GM12878 (cell line): ENCODE measurements around the gene WWOX. TPM values are rescaled to one million over a fixed set of nuclear protein-coding genes. Genes with fewer than 3 reads are reported as not detected.

ENCODE experiments used
- ATAC-seq: fragments of 200-7000 bp; cut with Tn5 transposase; 3 replicates; pipeline ENCODE4 v1.9.1; 2020; ENCODE audit warnings: mild to moderate bottlenecking, moderate library complexity
- BruUV-seq: library from RNA; stranded (reverse); fragments of 400-500 nt; replicated peaks from 2 replicates; lab custom pipeline; 2021; lab: Mats Ljungman, UMichigan
- CTCF ChIA-PET: fragments of 300-600 bp; sonication (Branson Sonifier 250); formaldehyde crosslinking; extraction: SDS; loops from one replicate; lab custom pipeline; 2021; ENCODE audit warnings: inconsistent platforms; lab: Yijun Ruan, JAX
- POLR2A ChIA-PET: fragments of 350-600 bp; formaldehyde crosslinking; extraction: SDS; loops from one replicate; lab custom pipeline; 2021; ENCODE audit warnings: inconsistent platforms; lab: Charles Lee
- RAD21 ChIA-PET: fragments of 300-600 bp; sonication (Branson Sonifier 250); formaldehyde crosslinking; loops from one replicate; lab custom pipeline; 2023; ENCODE audit warnings: antibody characterized with exemption; ENCODE audit not compliant: unreplicated experiment; lab: Charles Lee
- SMC1A ChIA-PET: fragments of 300-600 bp; sonication (Branson Sonifier 250); formaldehyde crosslinking; loops from one replicate; lab custom pipeline; 2023; ENCODE audit not compliant: unreplicated experiment, uncharacterized antibody; lab: Charles Lee
- DNase-seq: peaks from one replicate; pipeline ENCODE4 v3.0.0-alpha.2; 2011; ENCODE audit warnings: low read depth, low spot score
- FAIRE-seq: peaks from 3 replicates; lab custom pipeline; 2011; peaks lifted over from hg19 to GRCh38; lab: Jason Lieb, UNC
- H2AFZ ChIP-seq: 2 replicates; pipeline ENCODE4 v1.6.0; 2011; ENCODE audit warnings: low read depth, low read length, control low read depth; ENCODE audit not compliant: control insufficient read depth
- H3K27ac ChIP-seq: 2 replicates; pipeline ENCODE4 v1.5.1; 2011; ENCODE audit warnings: control low read depth; ENCODE audit not compliant: control insufficient read depth, insufficient read depth
- H3K27me3 ChIP-seq, 2 experiments: replicated peaks in 1 of 2; 2 replicates each; pipeline versions ENCODE4 v1.6.0 to v1.6.1; 2011; ENCODE audit warnings: low read length in 1 of 2; ENCODE audit not compliant: control insufficient read depth in 2 of 2, insufficient read depth in 2 of 2
- H3K36me3 ChIP-seq, 2 experiments: 2 replicates each; pipeline ENCODE4 v1.5.1; 2011; ENCODE audit warnings: low read length in 1 of 2; ENCODE audit not compliant: control insufficient read depth in 2 of 2, insufficient read depth in 2 of 2
- H3K4me1 ChIP-seq: 2 replicates; pipeline ENCODE4 v1.6.1; 2011; ENCODE audit warnings: mild to moderate bottlenecking, low read length, moderate library complexity, mixed read lengths; ENCODE audit not compliant: control insufficient read depth, insufficient read depth
- H3K4me2 ChIP-seq: 2 replicates; pipeline ENCODE4 v1.6.0; 2011; ENCODE audit warnings: control low read depth; ENCODE audit not compliant: control insufficient read depth, insufficient read depth
- H3K4me3 ChIP-seq: fragments of 200-600 bp; sonication (generic); 2 replicates; pipeline ENCODE4 v1.5.1; 2016
- H3K79me2 ChIP-seq: 2 replicates; pipeline ENCODE4 v1.6.0; 2011; ENCODE audit warnings: low read length; ENCODE audit not compliant: control insufficient read depth, insufficient read depth
- H3K9ac ChIP-seq: 2 replicates; pipeline ENCODE4 v1.8.0; 2011; ENCODE audit warnings: low read length, control low read depth, mixed read lengths; ENCODE audit not compliant: control insufficient read depth, insufficient read depth
- H3K9me3 ChIP-seq: replicated peaks from 3 replicates; pipeline ENCODE4 v1.5.1; 2011; ENCODE audit warnings: mild to moderate bottlenecking, low read length; ENCODE audit not compliant: control insufficient read depth, insufficient read depth
- H4K20me1 ChIP-seq: 2 replicates; pipeline ENCODE4 v1.6.0; 2011; ENCODE audit not compliant: control insufficient read depth, insufficient read depth
- BHLHE40 ChIP-seq, 2 experiments: fragments of 450-650 bp in 1 of 2; IDR thresholded peaks; 2 replicates each; pipeline ENCODE4 v1.6.1; 2011 to 2017; ENCODE audit warnings: low read depth in 2 of 2, borderline replicate concordance in 1 of 2, improper control_type of control experiment in 1 of 2, low read length in 1 of 2, mild to moderate bottlenecking in 1 of 2
- KLF5 ChIP-seq: fragments of 450-650 bp; IDR thresholded peaks from 2 replicates; pipeline ENCODE4 v1.6.1; 2014; ENCODE audit warnings: mild to moderate bottlenecking; ENCODE audit not compliant: partially characterized antibody
- STAT1 ChIP-seq: fragments of 450-650 bp; conservative IDR thresholded peaks from 2 replicates; pipeline ENCODE4 v1.6.1; 2014; ENCODE audit warnings: antibody characterized with exemption, mild to moderate bottlenecking
- WGBS: methylation state at CpG from one replicate; pipeline ENCODE4 v1.1.6; 2016; ENCODE audit warnings: low lambda C conversion rate; ENCODE audit not compliant: insufficient replicate concordance, insufficient coverage; ENCODE audit errors: missing lambda C conversion rate; 5-methylcytosine and 5-hydroxymethylcytosine counted together
- in situ Hi-C: fragments of 300-500 bp; cut with MboI; formaldehyde crosslinking; loops from 9 replicates; pipeline ENCODE4 v1.14.3; 2018; ENCODE audit warnings: mixed read lengths
- intact Hi-C: fragments of 100-400 bp; cut with micrococcal nuclease; formaldehyde crosslinking; loops from one replicate; pipeline ENCODE4 v1.14.2; 2022; ENCODE audit not compliant: unreplicated experiment
- polyA plus RNA-seq, 11 experiments: library from polyadenylated mRNA; depleted of rRNA in 4 of 11; unstranded in 6 of 11; stranded (reverse) in 5 of 11; fragments of >200 nt; fragmentation: Nextera tagmentation in 4 of 11; fragmentation: Illumina TruSeq in 1 of 11; extraction: Ambion mirVana in 4 of 11; extraction: Trizol in 1 of 11; gene quantifications; 1 replicate in 1 of 11; 2 replicates in 10 of 11; pipeline versions ENCODE4 v1.2.1 to v1.2.3, GENCODE V29; 2011 to 2016; ENCODE audit warnings: inconsistent platforms in 2 of 11, missing spikeins in 2 of 11, low read depth in 1 of 11
- total RNA-seq, 4 experiments: library from RNA; depleted of rRNA in 3 of 4; stranded (reverse); fragments of >200 nt in 3 of 4; fragmentation: Illumina TruSeq in 1 of 4; extraction: Trizol in 1 of 4; gene quantifications; 2 replicates each; pipeline versions ENCODE4 v1.2.1 to v1.2.3, GENCODE V29; 2013 to 2021
- TF ChIP-seq, protein P1 (sequence below): fragments of 450-650 bp; formaldehyde crosslinking; IDR thresholded peaks from 2 replicates; pipeline ENCODE4 v1.4.0; 2022; ENCODE audit warnings: mild to moderate bottlenecking, moderate library complexity
- TF ChIP-seq, protein P2 (sequence below): fragments of 450-650 bp; IDR thresholded peaks from 2 replicates; pipeline ENCODE4 v1.6.1; 2017; ENCODE audit warnings: mild to moderate bottlenecking
- TF ChIP-seq, protein P3 (sequence below): IDR thresholded peaks from 2 replicates; pipeline ENCODE4 v1.6.1; 2012; ENCODE audit warnings: low read length, inconsistent platforms
- TF ChIP-seq, protein P4 (sequence below): fragments of 450-650 bp; IDR thresholded peaks from 2 replicates; pipeline ENCODE4 v1.6.1; 2016; ENCODE audit warnings: mild to moderate bottlenecking
- TF ChIP-seq, protein P5 (sequence below): fragments of 450-650 bp; formaldehyde crosslinking; IDR thresholded peaks from 2 replicates; pipeline ENCODE4 v1.5.0; 2022; ENCODE audit warnings: mild to moderate bottlenecking, missing genetic modification characterization

The WWOX gene
- total and polyA plus RNA-seq, 10 of the 15 experiments (the other 5 are each of a cell fraction or from before 2014, with no cell fraction given): 2.8 to 24.4 (median 17.8) TPM

DNA sequence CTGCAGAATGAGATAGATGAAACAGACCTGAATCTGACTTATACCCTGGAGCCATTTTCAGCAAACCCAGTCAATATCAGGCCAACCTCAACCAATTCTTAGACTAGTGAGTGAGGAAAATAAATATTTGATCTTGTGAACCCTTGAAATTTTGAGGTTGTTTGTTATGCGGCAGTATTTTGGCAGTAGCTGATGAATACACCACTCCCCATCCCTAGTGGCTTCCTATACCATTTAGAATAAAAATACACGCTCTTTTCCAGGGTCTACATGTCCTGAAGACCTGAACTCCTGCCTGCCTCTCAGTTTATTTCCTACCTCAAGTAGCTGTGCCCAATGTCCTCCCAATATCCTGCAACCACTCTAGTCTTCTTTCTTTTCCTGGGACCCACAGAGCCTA is 647.3 kb downstream of the WWOX start (continued):
- TF ChIP-seq, protein P1, sequence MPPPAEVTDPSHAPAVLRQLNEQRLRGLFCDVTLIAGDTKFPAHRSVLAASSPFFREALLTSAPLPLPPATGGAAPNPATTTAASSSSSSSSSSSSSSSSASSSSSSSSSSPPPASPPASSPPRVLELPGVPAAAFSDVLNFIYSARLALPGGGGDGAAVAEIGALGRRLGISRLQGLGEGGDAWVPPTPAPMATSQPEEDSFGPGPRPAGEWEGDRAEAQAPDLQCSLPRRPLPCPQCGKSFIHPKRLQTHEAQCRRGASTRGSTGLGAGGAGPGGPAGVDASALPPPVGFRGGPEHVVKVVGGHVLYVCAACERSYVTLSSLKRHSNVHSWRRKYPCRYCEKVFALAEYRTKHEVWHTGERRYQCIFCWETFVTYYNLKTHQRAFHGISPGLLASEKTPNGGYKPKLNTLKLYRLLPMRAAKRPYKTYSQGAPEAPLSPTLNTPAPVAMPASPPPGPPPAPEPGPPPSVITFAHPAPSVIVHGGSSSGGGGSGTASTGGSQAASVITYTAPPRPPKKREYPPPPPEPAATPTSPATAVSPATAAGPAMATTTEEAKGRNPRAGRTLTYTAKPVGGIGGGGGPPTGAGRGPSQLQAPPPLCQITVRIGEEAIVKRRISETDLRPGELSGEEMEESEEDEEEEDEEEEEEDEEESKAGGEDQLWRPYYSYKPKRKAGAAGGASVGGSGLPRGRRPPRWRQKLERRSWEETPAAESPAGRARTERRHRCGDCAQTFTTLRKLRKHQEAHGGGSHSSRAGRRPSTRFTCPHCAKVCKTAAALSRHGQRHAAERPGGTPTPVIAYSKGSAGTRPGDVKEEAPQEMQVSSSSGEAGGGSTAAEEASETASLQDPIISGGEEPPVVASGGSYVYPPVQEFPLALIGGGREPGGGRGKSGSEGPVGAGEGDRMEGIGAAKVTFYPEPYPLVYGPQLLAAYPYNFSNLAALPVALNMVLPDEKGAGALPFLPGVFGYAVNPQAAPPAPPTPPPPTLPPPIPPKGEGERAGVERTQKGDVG: no peak
- TF ChIP-seq STAT1 (no peak), BHLHE40 (IDR thresholded peaks at IDR 0.05; ENCODE audit: borderline replicate concordance in 1 of 2, low read depth in 2 of 2, low read length in 1 of 2) (no peak)

DNA sequence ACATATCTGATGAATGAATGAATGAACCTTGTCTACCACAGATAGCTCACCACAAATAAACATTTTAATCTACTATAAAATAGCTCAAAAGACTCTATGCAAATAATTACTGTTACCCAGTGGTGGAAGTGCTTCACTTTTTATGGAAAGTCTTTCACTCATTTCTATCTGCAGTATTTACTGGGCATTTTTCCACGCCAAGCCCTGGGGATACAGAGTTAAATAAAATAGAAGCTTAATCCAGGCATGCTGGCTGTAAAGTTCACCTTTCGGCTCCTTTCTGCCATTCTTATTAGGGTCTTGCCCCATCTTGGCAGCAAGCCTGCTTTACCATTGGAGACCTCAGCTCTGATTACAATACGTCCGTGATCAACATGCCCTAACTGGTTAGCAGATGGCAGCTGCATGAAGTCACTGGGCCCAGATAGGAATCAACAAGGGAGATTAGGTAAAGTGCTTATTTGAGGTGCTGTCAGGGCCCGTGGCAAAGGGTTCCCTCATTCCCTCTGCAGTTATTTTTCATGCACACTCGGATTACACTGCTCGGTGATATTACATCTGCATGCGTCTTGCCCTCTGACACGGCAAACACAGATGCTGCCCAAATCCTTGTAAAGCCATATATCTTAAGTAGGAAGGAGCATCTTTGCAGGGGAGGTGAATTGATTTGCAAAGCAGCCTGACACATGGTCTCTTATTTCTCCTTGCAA is 648.9 kb downstream of the WWOX start:
- no peak overlapping the region for H3K4me3 ChIP-seq
- ChIA-PET CTCF (no interaction called here), POLR2A (interaction anchor here (0.7 to 1.4 kb wide), 2 partner anchors 14 to 20 kb away, joined by 3 read pairs; no protein-coding TSS in a partner anchor), RAD21 (interaction anchor here (1.9 kb wide), 1 partner anchor 13 kb away, joined by 5 read pairs; no protein-coding TSS in a partner anchor), SMC1A (interaction anchor here (2.9 to 3.4 kb wide), 2 partner anchors 14 to 21 kb away, joined by 14 to 21 read pairs; no protein-coding TSS in a partner anchor)
- H3K4me1 ChIP-seq: peaks cover 11% of the 10 kb centered on the region
- no peaks in the 10 kb centered on the region for H3K79me2 ChIP-seq
- WGBS: 72% methylated on average over 9 of the region's 9 CpGs
- H3K27ac ChIP-seq: no peak overlapping the region
- no peak overlapping the region for H3K9ac ChIP-seq
- no peak for FAIRE-seq
- no peaks in the 10 kb centered on the region for H3K9me3 ChIP-seq
- no peaks in the 10 kb centered on the region for H3K36me3 ChIP-seq
- H3K27me3 ChIP-seq: no peaks in the 10 kb centered on the region
- no TSS peak for BruUV-seq
- H2AFZ ChIP-seq: no peak overlapping the region
- H3K4me2 ChIP-seq: no peak overlapping the region
- DNase-seq: no peak
- no peak for ATAC-seq
- intact Hi-C loops (no loop called here), in situ Hi-C loops (no loop called here)
- H4K20me1 ChIP-seq: no peaks in the 10 kb centered on the region
- TF ChIP-seq KLF5: no peak
- TF ChIP-seq, protein P2, sequence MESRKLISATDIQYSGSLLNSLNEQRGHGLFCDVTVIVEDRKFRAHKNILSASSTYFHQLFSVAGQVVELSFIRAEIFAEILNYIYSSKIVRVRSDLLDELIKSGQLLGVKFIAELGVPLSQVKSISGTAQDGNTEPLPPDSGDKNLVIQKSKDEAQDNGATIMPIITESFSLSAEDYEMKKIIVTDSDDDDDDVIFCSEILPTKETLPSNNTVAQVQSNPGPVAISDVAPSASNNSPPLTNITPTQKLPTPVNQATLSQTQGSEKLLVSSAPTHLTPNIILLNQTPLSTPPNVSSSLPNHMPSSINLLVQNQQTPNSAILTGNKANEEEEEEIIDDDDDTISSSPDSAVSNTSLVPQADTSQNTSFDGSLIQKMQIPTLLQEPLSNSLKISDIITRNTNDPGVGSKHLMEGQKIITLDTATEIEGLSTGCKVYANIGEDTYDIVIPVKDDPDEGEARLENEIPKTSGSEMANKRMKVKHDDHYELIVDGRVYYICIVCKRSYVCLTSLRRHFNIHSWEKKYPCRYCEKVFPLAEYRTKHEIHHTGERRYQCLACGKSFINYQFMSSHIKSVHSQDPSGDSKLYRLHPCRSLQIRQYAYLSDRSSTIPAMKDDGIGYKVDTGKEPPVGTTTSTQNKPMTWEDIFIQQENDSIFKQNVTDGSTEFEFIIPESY: no peak
- TF ChIP-seq, protein P3, sequence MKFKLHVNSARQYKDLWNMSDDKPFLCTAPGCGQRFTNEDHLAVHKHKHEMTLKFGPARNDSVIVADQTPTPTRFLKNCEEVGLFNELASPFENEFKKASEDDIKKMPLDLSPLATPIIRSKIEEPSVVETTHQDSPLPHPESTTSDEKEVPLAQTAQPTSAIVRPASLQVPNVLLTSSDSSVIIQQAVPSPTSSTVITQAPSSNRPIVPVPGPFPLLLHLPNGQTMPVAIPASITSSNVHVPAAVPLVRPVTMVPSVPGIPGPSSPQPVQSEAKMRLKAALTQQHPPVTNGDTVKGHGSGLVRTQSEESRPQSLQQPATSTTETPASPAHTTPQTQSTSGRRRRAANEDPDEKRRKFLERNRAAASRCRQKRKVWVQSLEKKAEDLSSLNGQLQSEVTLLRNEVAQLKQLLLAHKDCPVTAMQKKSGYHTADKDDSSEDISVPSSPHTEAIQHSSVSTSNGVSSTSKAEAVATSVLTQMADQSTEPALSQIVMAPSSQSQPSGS: no peak
- TF ChIP-seq, protein P4, sequence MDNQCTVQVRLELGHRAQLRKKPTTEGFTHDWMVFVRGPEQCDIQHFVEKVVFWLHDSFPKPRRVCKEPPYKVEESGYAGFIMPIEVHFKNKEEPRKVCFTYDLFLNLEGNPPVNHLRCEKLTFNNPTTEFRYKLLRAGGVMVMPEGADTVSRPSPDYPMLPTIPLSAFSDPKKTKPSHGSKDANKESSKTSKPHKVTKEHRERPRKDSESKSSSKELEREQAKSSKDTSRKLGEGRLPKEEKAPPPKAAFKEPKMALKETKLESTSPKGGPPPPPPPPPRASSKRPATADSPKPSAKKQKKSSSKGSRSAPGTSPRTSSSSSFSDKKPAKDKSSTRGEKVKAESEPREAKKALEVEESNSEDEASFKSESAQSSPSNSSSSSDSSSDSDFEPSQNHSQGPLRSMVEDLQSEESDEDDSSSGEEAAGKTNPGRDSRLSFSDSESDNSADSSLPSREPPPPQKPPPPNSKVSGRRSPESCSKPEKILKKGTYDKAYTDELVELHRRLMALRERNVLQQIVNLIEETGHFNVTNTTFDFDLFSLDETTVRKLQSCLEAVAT: no peak
- TF ChIP-seq, protein P5, sequence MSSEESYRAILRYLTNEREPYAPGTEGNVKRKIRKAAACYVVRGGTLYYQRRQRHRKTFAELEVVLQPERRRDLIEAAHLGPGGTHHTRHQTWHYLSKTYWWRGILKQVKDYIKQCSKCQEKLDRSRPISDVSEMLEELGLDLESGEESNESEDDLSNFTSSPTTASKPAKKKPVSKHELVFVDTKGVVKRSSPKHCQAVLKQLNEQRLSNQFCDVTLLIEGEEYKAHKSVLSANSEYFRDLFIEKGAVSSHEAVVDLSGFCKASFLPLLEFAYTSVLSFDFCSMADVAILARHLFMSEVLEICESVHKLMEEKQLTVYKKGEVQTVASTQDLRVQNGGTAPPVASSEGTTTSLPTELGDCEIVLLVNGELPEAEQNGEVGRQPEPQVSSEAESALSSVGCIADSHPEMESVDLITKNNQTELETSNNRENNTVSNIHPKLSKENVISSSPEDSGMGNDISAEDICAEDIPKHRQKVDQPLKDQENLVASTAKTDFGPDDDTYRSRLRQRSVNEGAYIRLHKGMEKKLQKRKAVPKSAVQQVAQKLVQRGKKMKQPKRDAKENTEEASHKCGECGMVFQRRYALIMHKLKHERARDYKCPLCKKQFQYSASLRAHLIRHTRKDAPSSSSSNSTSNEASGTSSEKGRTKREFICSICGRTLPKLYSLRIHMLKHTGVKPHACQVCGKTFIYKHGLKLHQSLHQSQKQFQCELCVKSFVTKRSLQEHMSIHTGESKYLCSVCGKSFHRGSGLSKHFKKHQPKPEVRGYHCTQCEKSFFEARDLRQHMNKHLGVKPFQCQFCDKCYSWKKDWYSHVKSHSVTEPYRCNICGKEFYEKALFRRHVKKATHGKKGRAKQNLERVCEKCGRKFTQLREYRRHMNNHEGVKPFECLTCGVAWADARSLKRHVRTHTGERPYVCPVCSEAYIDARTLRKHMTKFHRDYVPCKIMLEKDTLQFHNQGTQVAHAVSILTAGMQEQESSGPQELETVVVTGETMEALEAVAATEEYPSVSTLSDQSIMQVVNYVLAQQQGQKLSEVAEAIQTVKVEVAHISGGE (CRISPR knock-in tag): no peak
